HFFc6 (cell line): ENCODE results near the gene SPIN1. TPM values are rescaled to one million over a fixed set of nuclear protein-coding genes. Genes with fewer than 3 reads are reported as not detected.

Source experiments
- DNase-seq: peaks from one replicate; pipeline ENCODE4 v3.0.0-alpha.2; 2018
- H3K27ac Mint-ChIP-seq: 2 replicates; pipeline ENCODE4 v1.8.0; 2020; ENCODE audit warnings: mild to moderate bottlenecking, mixed read lengths
- H3K27me3 Mint-ChIP-seq: 2 replicates; pipeline ENCODE4 v1.8.0; 2021; ENCODE audit warnings: mild to moderate bottlenecking, moderate library complexity, mixed read lengths; ENCODE audit not compliant: insufficient read depth
- H3K36me3 Mint-ChIP-seq: 2 replicates; pipeline ENCODE4 v1.8.0; 2021; ENCODE audit warnings: low read depth, mixed read lengths
- H3K4me1 Mint-ChIP-seq: 2 replicates; pipeline ENCODE4 v1.8.0; 2020; ENCODE audit warnings: low read depth, mixed read lengths
- H3K4me3 Mint-ChIP-seq: 2 replicates; pipeline ENCODE4 v1.8.0; 2020; ENCODE audit warnings: mild to moderate bottlenecking, moderate library complexity, mixed read lengths
- H3K9me3 Mint-ChIP-seq: 2 replicates; pipeline ENCODE4 v1.8.0; 2020; ENCODE audit warnings: mild to moderate bottlenecking, mixed read lengths
- CTCF ChIP-seq: fragments of 200-600 bp; sonication (generic); IDR thresholded peaks from 2 replicates; pipeline ENCODE4 v1.5.0; 2021; ENCODE audit warnings: antibody characterized with exemption, mild to moderate bottlenecking
- total RNA-seq, 6 experiments: library from RNA; stranded (reverse); fragmentation: NEBNext Ultra II Directional; extraction: Animal tissue kit (Norgen Biotek cat#: 25700); gene quantifications; 2 replicates in 1 of 6; 3 replicates in 5 of 6; pipeline ENCODE4 v1.2.3, GENCODE V29; 2021

SPIN1 gene
- total RNA-seq, 6 experiments from 2014 or later = 97.2 to 131 (median 119) TPM

GRCh38 chr9:88477300-88477751 lies 89.1 kb downstream of the SPIN1 start:
- TF ChIP-seq CTCF = no peak
- H3K27me3 Mint-ChIP-seq = peaks cover 2% of the 10 kb centered on the region; the same call in 1 of the 2 replicates
- H3K4me3 Mint-ChIP-seq = peak overlapping the region; percentile 72
- DNase-seq = peak; percentile 98
- peak overlapping the region; percentile 94 for H3K27ac Mint-ChIP-seq
- no peaks in the 10 kb centered on the region for H3K9me3 Mint-ChIP-seq
- peaks cover 36% of the 10 kb centered on the region for H3K36me3 Mint-ChIP-seq
- H3K4me1 Mint-ChIP-seq = peaks cover 89% of the 10 kb centered on the region

GRCh38 chr9:88478246-88478645 lies 90.0 kb downstream of the SPIN1 start:
- no peak for TF ChIP-seq CTCF
- DNase-seq = no peak
- H3K4me1 Mint-ChIP-seq = peaks cover 89% of the 10 kb centered on the region
- peaks cover 38% of the 10 kb centered on the region for H3K36me3 Mint-ChIP-seq
- peak overlapping the region; percentile 94 for H3K27ac Mint-ChIP-seq
- H3K9me3 Mint-ChIP-seq = no peaks in the 10 kb centered on the region
- peaks cover 2% of the 10 kb centered on the region; the same call in 1 of the 2 replicates for H3K27me3 Mint-ChIP-seq
- H3K4me3 Mint-ChIP-seq = peak overlapping the region; percentile 66

GRCh38 chr9:88481933-88482332 lies 93.7 kb downstream of the SPIN1 start:
- Mint-ChIP-seq H3K4me3 (no peak overlapping the region), H3K4me1 (peaks cover 53% of the 10 kb centered on the region), H3K27ac (peak overlapping the region; percentile 63; the same call in 1 of the 2 replicates), H3K36me3 (peaks cover 45% of the 10 kb centered on the region), H3K27me3 (peaks cover 4% of the 10 kb centered on the region), H3K9me3 (no peaks in the 10 kb centered on the region)
- peak; percentile 28; the same call in 1 of the 2 replicates for TF ChIP-seq CTCF
- DNase-seq = no peak

GRCh38 chr9:88488166-88488565 lies 99.9 kb downstream of the SPIN1 start:
- H3K9me3 Mint-ChIP-seq = no peaks in the 10 kb centered on the region
- H3K4me1 Mint-ChIP-seq = peaks cover 6% of the 10 kb centered on the region; the same call in 1 of the 2 replicates
- no peak for TF ChIP-seq CTCF
- peaks cover 2% of the 10 kb centered on the region; the same call in 1 of the 2 replicates for H3K27me3 Mint-ChIP-seq
- DNase-seq = no peak
- H3K36me3 Mint-ChIP-seq = peaks cover 49% of the 10 kb centered on the region
- no peak overlapping the region for H3K4me3 Mint-ChIP-seq
- H3K27ac Mint-ChIP-seq = no peak overlapping the region

GRCh38 chr9:88494983-88495721 lies 106.9 kb downstream of the SPIN1 start:
- no peak overlapping the region for H3K4me3 Mint-ChIP-seq
- TF ChIP-seq CTCF = no peak
- no peak overlapping the region for H3K27ac Mint-ChIP-seq

More at GRCh38 chr9:88494983-88495721, 106.9 kb downstream of the SPIN1 start:
- Mint-ChIP-seq H3K4me1 (no peaks in the 10 kb centered on the region), H3K36me3 (peaks cover 9% of the 10 kb centered on the region), H3K27me3 (no peaks in the 10 kb centered on the region), H3K9me3 (no peaks in the 10 kb centered on the region)
- DNase-seq = no peak
